ENCODE results near the gene STK32B. TPM values are rescaled to one million over a fixed set of nuclear protein-coding genes. Genes with fewer than 3 reads are reported as not detected.
A peak's percentile ranks its signal among the peaks of the same experiment; 100 is the strongest.

STK32B gene
- total and polyA plus RNA-seq, 12 donors, result 0.16 to 6.8 (median 0.52) TPM

DNA sequence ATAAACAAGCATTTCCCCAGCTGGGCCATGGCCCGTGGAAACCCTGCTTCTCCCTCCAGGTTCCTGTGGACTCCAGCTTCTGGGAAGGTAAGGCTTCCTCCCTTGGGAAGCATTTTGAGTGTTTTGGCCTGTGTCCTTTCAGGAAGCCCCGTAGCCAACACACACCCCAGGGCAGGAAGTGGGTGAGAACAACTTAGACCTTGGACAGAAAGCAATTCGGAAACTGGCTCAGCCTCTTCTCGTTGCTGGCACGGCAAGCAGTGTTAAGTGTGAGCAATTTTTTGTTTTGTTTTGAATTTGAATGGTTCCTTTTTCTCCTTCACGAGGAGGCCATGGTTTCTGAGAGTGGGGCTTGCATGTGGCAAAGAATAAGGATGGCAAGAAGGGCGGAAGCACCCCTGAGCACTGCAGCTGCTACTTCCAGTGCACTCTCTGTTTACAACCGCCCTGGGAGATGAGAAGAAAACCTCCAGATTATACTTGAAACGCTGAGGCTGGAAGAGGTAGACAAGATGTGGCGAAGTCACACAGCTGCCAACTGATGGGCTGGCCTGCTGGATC is 17.9 kb upstream of the STK32B start:
- H3K27ac ChIP-seq, result peak overlapping the region in 2 of 5 donors; percentile 38 to 54
- H3K9me3 ChIP-seq (replicated peaks in 1 of 3), result no peaks in the 10 kb centered on the region
- peak in 5 of 7 donors; percentile 24 to 59 (median 30) for DNase-seq
- no peaks in the 10 kb centered on the region for H3K27me3 ChIP-seq
- no peak for TF ChIP-seq POLR2A (IDR thresholded peaks at IDR 0.05)
- TF ChIP-seq, protein P1, sequence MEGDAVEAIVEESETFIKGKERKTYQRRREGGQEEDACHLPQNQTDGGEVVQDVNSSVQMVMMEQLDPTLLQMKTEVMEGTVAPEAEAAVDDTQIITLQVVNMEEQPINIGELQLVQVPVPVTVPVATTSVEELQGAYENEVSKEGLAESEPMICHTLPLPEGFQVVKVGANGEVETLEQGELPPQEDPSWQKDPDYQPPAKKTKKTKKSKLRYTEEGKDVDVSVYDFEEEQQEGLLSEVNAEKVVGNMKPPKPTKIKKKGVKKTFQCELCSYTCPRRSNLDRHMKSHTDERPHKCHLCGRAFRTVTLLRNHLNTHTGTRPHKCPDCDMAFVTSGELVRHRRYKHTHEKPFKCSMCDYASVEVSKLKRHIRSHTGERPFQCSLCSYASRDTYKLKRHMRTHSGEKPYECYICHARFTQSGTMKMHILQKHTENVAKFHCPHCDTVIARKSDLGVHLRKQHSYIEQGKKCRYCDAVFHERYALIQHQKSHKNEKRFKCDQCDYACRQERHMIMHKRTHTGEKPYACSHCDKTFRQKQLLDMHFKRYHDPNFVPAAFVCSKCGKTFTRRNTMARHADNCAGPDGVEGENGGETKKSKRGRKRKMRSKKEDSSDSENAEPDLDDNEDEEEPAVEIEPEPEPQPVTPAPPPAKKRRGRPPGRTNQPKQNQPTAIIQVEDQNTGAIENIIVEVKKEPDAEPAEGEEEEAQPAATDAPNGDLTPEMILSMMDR (IDR thresholded peaks at IDR 0.05), result no peak
- intact Hi-C loops (cut with DNase I), result no loop called here
- no peak overlapping the region for H3K4me3 ChIP-seq
- no peaks in the 10 kb centered on the region for H3K36me3 ChIP-seq (replicated peaks in 1 of 2)
- WGBS, 4 donors, result 50 to 57% (median 52%) methylated on average over 9 to 10 of the region's 10 CpGs
- H3K4me1 ChIP-seq (replicated peaks in 1 of 2), result no peaks in the 10 kb centered on the region

DNA sequence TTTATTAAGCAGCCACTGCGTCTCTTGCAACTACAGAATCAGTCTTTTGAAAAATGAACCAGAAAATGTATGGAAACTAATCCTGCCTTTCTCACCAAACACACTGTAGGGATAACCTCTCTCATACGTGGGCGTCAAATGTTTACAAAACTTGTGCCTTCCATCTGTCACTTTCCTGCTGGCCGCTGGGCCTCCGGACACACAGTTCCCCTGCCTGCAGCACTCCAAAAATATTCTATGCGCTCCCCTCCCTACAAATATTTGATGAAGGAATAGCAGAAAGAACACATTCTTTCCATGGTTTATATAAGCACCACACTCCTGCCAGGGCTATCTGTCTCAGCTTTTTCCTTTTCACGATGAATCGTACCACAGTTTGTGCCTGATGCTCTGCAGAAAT is 17.1 kb upstream of the STK32B start:
- TF ChIP-seq POLR2A (IDR thresholded peaks at IDR 0.05), result no peak
- TF ChIP-seq, protein P1 (IDR thresholded peaks at IDR 0.05), result no peak
- Histone ChIP-seq H3K27me3 (no peaks in the 10 kb centered on the region), H3K4me1 (replicated peaks in 1 of 2) (no peaks in the 10 kb centered on the region), H3K4me3 (no peak overlapping the region), H3K36me3 (replicated peaks in 1 of 2) (no peaks in the 10 kb centered on the region), H3K9me3 (replicated peaks in 1 of 3) (no peaks in the 10 kb centered on the region), H3K27ac (no peak overlapping the region)
- intact Hi-C loops (cut with DNase I), result no loop called here
- 54 to 71% (median 66%) methylated on average over 8 of the region's 8 CpGs for WGBS, 4 donors
- no peak for DNase-seq

DNA sequence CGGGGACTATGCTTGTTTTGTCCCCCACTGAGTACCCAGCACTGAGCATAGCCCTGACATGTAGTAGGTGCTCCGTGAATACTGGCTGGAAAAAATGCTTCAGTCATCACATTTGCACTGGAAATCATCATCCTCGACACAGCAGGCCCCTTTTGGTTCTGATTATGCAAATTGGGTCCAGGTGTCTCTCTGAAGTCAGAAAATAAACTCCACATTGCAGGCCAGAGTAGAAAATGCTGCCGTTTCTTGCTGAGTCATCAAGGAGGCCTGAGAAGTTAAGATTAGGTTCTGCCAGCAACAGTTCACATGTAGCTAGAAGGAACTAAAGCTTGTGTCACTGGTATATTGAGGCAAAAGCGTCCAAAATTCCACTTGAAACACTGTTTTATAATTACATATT is 15.0 kb upstream of the STK32B start:
- TF ChIP-seq, protein P1 (IDR thresholded peaks at IDR 0.05), result no peak
- no peak for TF ChIP-seq POLR2A (IDR thresholded peaks at IDR 0.05)
- no peak for DNase-seq
- 34 to 49% (median 40%) methylated on average over 5 of the region's 5 CpGs for WGBS, 4 donors
- Histone ChIP-seq H3K9me3 (replicated peaks in 1 of 3) (no peaks in the 10 kb centered on the region), H3K27ac (no peak overlapping the region), H3K36me3 (replicated peaks in 1 of 2) (no peaks in the 10 kb centered on the region), H3K27me3 (no peaks in the 10 kb centered on the region), H3K4me1 (replicated peaks in 1 of 2) (no peaks in the 10 kb centered on the region), H3K4me3 (no peak overlapping the region)
- intact Hi-C loops (cut with DNase I), result no loop called here

DNA sequence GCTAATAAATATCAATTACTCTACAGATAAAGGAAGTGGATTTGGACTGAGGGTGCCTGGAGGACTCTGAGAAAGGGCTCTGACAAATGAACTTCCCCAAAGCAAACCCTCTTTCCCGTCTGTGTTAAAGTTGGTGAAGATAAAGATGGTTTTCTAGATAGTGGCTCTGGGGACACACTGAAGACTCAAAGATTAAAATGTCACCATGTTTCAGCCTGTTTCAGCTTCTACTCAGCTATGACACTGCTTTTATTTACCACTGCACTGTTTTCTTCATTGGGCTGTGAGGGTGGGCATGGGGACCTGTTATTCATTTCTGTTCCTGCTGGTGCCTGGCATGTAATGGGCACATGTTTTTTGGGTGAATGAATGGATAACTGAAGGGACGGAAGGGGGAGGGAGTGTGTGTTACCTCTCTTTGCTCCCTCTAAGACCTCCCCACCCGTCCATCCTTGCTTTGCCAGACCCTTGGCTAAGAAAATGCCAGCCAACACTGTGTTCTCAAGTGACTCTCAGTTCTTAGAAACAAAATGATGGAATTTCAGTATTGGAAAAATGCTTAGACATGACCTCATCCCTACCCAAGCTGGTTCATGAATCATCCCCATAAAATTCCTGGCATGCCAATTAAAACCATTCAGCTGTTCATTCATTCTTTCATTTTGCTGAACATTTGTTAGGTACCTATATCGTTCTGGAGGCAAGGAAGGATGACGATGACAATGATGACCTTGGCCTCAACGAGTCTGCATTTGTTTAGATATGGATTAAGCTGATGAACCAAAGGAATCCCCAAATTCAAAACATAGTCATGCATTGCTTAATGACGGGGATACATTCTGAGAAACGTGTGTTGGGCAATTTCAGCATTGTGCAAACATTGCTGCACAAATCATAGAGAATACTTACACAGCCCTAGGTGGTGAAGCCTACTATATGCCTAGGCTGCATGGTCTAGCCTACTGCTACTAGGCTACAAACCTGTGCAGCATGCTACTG is 13.4 kb upstream of the STK32B start:
- 43 to 66% (median 52%) methylated on average over 8 of the region's 8 CpGs for WGBS, 4 donors
- no peaks in the 10 kb centered on the region for H3K36me3 ChIP-seq (replicated peaks in 1 of 2)
- no peaks in the 10 kb centered on the region for H3K27me3 ChIP-seq
- peak in 4 of 7 donors; percentile 29 to 53 (median 50) for DNase-seq
- peak overlapping the region in 1 of 5 donors; percentile 41 for H3K27ac ChIP-seq
- H3K4me1 ChIP-seq (replicated peaks in 1 of 2), result no peaks in the 10 kb centered on the region
- TF ChIP-seq, protein P1 (IDR thresholded peaks at IDR 0.05), result no peak
- no peak for TF ChIP-seq POLR2A (IDR thresholded peaks at IDR 0.05)
- H3K9me3 ChIP-seq (replicated peaks in 1 of 3), result no peaks in the 10 kb centered on the region
- intact Hi-C loops (cut with DNase I), result no loop called here
- no peak overlapping the region for H3K4me3 ChIP-seq
